H54 (cell line): Measurements from ENCODE around the gene IL12RB1.
"Not testable (repeated sequence)": the region's sequence is repeated elsewhere in the genome, so short reads cannot be mapped to it uniquely, and the experiment has no call there.

Source experiments
- DNase-seq: peaks from one replicate; pipeline ENCODE4 v3.0.0; 2011; ENCODE audit warnings: low spot score, mixed read lengths; ENCODE audit not compliant: insufficient read length
- FAIRE-seq: peaks from 3 replicates; lab custom pipeline; 2011; peaks lifted over from hg19 to GRCh38; lab: Jason Lieb, UNC
- POLR2A ChIP-seq: IDR thresholded peaks from 2 replicates; pipeline ENCODE4 v1.6.1; 2011; ENCODE audit warnings: low read depth, mild to moderate bottlenecking, low read length

IL12RB1 gene

DNA sequence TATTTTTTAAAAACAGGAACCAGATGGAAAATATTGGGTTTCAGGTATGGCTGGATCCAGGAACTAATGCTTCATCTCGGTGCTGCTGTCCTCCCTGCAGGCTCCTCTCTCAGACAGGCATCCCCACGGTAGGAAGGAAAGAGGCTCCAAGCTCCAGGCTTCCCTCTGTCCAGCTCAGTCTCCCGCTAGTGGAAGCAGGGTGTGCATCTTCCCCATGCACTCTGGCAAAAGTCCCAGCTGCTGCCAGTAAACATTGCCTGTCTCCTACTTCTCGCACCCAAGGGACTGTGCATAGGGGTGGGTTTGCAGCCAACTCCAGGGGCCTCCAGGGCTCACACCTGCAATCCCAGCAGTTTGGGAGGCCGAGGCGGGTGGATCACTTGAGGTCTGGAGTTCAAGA, 29.2 kb downstream of the IL12RB1 start:
- DNase-seq = no peak
- TF ChIP-seq POLR2A = no peak
- no peak for FAIRE-seq

- FAIRE-seq = no peak
- no peak for DNase-seq
- TF ChIP-seq POLR2A = no peak
These were observed 30.8 kb downstream of the IL12RB1 start for GRCh38 chr19:18055967-18056366.

DNA sequence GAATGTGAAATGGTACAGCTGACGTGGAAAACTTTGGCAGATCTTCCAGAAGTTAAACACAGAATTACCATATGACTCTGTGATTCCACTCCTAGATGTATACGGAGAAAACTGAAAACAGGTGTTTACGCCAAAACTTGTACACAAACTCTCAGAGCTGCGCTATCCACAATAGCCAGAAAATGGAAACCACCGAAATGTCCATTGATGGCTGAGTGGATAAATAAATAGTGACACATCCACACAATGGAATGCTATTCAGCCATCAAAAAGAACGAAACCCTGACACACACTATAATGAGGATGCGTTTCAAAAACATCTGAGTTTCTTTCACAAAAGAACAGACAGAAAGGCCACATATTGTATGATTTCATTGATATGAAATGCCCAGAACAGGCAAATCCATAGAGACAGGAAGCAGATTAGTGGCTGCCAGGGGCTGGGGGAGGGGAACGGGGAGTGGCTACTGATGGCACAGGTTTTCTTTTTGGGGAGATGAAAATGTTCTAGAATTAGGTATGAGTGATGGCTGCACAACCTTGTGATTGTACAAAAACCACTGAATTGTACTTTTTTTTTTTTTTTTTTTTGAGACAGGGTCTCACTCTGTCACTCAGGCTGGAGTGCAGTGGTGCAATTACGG, 33.0 kb downstream of the IL12RB1 start:
- DNase-seq (no peak), FAIRE-seq (no peak)
- TF ChIP-seq POLR2A = no peak

- DNase-seq (no peak), FAIRE-seq (no peak)
- TF ChIP-seq POLR2A = no peak
These were observed 34.8 kb downstream of the IL12RB1 start for GRCh38 chr19:18051887-18052286.

DNA sequence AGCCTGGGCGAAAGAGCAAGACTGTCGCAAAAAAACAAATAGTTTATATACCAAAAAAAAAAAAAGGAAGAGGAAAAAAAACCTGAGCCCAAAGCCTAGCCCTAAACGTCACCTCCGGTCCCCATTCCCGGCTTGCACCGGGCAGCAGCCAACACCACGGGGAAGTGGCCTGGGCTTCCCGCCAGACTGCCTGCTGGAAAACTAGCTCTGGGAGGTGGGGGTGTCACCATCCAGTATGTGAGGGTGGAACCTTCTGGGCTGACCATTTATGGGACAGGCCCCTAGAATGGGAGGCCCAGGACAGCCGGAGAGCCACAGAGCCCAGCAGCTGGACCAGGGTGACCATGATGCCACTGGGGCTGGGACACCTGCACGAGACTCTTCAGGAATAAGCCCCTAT, 37.3 kb downstream of the IL12RB1 start:
- DNase-seq (no peak), FAIRE-seq (no peak)
- no peak for TF ChIP-seq POLR2A

GRCh38 chr19:18046059-18046718, 40.5 kb downstream of the IL12RB1 start:
- TF ChIP-seq POLR2A = no peak
- FAIRE-seq (no peak), DNase-seq (peak; percentile 80)

- no peak for FAIRE-seq
- no peak for TF ChIP-seq POLR2A
These were observed 41.3 kb downstream of the IL12RB1 start for GRCh38 chr19:18045307-18046050.

GRCh38 chr19:18044825-18045304, 41.9 kb downstream of the IL12RB1 start:
- TF ChIP-seq POLR2A = 0 out of 2 replicates have a peak, but pooled peaks have one; percentile 28
- DNase-seq = no peak
- no peak for FAIRE-seq

More at GRCh38 chr19:18045307-18046050, 41.3 kb downstream of the IL12RB1 start:
- DNase-seq = no peak

GRCh38 chr19:18043676-18044075, 43.1 kb downstream of the IL12RB1 start:
- DNase-seq (no peak), FAIRE-seq (no peak)
- no peak for TF ChIP-seq POLR2A

DNA sequence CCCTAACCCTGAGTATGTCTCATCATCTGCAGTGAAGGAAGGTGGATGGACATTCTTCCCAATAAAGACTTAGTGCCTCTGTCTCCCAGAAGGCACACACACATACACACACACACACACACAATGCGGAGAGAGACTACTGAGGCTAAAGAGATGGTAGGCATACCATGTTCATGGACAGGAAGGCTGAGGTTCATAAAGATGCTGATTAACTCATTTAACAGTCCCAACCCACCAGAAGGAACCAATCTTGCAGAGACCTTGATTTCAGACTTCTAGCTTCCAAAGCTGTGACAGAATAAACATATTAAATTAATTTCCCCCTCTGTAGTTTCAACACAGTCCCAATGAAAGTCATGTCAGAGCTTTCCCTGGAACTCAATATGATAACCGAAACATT, 45.7 kb downstream of the IL12RB1 start:
- TF ChIP-seq POLR2A = no peak
- FAIRE-seq = no peak
- DNase-seq = no peak

GRCh38 chr19:18032102-18032501, 54.6 kb downstream of the IL12RB1 start:
- FAIRE-seq, DNase-seq: not testable (repeated sequence)

- not testable (repeated sequence) for DNase-seq, FAIRE-seq
These were observed 55.3 kb downstream of the IL12RB1 start for GRCh38 chr19:18031401-18031800.

- TF ChIP-seq POLR2A = no peak
- FAIRE-seq (no peak), DNase-seq (no peak)
These were observed 57.0 kb downstream of the IL12RB1 start for GRCh38 chr19:18029617-18030338.

DNA sequence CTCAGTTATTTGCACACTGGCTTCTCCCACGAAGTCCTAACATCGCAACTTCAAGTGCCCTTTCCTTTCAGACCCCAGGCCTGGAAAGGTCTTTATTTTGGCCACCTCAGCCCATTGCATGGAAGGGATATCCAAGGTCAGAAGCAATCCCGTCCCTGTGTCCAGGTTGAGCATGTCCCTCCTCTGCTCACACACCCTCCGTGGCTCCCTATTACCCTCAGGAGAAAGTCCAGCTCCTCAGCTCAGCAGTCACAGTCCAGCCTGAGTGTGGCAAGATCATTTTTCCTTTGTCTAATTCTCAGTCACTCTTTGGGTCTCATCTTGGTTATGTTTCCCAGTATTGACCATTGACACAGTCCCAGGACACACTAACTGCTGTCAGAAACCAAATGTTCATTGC, 59.6 kb downstream of the IL12RB1 start:
- TF ChIP-seq POLR2A = no peak
- no peak for DNase-seq
- no peak for FAIRE-seq
